ENCODE data around the gene ITCH.

GRCh38 chr20:34522969-34523871 is 160.1 kb downstream of the ITCH start:
- TF ChIP-seq, protein P1, sequence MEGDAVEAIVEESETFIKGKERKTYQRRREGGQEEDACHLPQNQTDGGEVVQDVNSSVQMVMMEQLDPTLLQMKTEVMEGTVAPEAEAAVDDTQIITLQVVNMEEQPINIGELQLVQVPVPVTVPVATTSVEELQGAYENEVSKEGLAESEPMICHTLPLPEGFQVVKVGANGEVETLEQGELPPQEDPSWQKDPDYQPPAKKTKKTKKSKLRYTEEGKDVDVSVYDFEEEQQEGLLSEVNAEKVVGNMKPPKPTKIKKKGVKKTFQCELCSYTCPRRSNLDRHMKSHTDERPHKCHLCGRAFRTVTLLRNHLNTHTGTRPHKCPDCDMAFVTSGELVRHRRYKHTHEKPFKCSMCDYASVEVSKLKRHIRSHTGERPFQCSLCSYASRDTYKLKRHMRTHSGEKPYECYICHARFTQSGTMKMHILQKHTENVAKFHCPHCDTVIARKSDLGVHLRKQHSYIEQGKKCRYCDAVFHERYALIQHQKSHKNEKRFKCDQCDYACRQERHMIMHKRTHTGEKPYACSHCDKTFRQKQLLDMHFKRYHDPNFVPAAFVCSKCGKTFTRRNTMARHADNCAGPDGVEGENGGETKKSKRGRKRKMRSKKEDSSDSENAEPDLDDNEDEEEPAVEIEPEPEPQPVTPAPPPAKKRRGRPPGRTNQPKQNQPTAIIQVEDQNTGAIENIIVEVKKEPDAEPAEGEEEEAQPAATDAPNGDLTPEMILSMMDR (IDR thresholded peaks at IDR 0.05; ENCODE audit: low read depth, low read length): peak; percentile 53
- TF ChIP-seq EZH2phosphoT487 (IDR thresholded peaks at IDR 0.05; ENCODE audit: low read depth): no peak
